Effector CD4-positive, alpha-beta T cell (primary cell): Measurements from ENCODE around the gene KPNA1.
"Not testable (repeated sequence)": the region's sequence is repeated elsewhere in the genome, so short reads cannot be mapped to it uniquely, and the experiment has no call there.

Experiments used
- DNase-seq: peaks from one replicate; pipeline ENCODE4 v3.0.0-alpha.2; 2020

Gene KPNA1

DNA sequence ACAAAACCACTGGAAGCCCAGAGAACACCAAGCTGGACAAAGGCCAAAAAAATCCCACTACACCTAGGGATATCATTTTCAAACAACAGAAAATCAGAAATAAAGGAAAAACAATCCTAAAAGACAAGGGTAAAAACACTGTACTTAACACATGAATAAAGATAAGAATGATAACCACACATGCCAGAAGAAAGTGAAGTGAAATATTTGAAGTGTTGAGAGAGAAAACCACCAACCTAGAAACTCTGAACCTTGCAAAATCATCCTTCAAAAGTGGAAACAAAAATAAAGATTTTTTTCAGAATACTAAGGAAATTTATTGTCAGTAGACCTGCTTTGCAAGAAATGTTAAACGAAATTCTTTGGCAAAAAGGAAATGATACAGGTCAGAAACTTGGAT, 45.1 kb downstream of the KPNA1 start:
- DNase-seq = no peak

DNA sequence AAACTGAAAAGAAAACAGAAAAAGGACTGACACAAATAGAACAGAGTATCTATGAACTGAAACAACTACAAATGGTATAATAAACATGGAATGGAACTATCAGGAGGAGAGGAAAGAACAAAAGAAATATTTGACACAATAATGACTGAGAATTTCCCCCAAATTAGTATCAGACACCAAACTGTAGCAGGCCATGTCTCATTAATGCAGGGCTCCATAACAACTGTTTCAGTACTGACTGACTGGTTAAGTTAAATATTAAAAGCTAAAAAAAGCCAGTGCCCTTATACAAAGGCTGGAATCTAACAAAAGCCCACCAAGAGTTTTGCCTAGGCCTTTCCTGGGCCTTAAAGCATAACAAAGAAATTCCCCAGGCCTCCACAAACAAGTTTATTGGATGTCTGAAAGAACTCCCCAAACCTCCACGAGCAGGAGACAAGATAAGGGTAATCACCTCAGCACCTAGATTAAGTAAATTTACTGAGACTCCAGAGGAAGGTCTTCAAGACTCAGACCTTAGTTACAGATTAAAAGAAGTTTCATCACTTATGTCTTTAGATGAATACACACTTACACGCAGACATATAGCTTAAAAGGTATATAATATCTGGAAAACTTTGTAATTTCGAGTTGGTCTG, 45.7 kb downstream of the KPNA1 start:
- no peak for DNase-seq

DNA sequence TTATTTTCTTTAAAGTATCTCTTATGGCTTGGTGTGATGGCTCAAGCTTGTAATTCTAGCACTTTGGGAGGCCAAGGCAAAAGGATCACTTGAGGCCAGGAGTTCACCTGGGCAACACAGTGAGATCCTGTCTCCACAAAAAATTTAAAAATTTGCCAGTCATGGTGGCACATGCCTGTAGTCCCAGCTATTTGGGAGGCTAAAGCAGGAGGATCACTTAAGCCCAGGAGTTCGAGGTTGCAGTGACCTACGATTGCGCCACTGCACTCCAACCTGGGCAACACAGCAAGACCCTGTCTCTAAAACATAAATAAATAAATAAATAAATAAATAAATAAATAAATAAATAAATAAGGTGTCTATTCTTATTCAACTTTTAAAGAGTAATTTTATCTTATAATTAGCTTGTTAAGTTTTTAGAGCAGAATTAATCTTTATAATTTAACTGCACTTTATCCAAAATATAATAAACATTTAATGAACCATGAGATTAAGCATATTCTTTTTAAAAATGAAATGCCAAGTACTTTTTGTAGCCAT, 48.0 kb downstream of the KPNA1 start:
- no peak for DNase-seq

DNA sequence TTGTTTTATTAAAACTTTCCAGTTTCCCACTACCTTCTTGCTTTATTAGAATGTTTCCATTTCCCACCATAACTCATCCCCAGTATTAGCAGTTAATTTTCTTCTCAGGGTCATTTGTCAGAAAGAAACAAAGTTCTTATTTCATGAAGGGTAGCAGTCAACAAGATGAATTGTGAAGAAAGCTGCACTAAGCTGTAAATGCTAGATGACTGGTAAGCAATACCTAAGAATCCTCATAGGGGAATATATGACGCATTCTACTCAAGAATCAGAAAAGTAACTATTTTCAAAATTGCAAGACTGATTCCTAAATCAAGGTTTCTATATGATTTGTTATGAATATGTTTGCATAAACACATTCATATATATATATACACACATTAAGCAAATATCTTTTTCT, 50.1 kb downstream of the KPNA1 start:
- DNase-seq = no peak

DNA sequence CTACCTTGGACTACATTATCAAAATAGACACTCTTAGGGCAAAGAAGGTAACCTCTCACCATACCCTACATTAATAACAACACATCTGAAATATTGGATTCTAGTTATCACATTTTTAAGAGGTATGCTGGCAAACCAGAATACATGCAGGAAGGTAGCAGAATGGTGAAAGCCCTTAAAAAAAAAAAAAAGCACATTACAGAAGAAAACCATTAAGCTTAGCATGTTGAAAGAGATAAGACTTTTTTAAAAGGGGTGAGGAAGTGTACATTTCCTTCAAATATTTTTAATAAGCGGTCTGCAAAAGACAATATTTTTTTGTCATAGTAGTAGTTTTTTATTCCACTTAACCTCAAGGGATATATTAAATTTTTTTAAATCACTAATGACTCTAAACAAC, 52.3 kb downstream of the KPNA1 start:
- no peak for DNase-seq

DNA sequence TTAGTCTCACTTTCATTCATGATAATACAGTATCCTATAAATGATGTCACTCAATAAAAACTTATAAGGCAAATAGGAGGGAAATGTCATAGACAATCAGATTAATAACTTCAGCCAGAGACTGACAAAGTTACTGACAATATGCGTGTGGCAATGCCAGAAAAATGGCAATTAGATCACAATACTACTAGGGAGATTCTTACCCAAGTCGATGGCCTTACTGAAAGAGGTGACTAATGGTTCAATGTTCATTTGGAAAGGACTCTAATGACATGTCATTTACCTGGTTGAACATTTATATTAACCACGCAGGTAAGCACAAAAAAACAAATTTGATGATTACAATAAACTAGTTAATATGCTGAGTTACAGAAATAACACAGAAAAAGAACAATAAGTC, 52.9 kb downstream of the KPNA1 start:
- no peak for DNase-seq

DNA sequence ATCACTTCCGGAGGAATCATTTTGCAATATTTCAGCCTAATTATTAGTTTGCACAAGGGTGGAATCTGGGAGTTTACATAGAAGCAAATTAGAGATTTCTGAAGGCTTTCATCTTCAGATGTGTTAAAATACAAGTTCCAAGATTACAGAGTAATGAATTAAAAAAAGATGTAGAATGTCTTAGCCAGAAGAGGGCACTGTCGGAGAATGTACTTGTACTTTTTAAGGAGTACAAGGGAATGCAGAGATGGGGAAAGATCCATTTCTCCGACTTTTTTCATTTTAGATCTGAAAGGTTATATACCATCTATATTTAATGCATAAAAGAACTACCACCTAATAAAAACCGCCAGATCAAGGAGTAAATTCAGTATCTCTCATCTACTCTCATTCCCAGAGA, 55.7 kb downstream of the KPNA1 start:
- no peak for DNase-seq

DNA sequence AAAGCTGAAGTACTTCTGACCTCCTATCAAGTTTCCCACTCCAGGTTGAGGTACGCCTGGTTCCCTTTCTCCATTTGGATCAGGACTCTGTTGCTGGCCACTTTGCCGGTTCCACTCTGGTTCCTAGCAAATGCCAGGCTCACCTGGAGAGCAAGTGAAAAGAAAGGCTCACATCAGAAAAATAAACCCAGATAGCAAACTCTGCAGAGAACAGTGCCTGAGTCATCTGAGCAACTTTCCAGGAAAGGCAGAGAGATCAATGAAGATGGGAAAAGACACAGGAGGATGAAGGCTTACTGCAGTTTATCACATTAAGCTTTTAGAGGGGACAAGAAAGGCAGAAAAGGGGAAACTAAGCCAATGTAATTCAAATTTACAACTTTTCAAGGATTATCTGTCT, 57.0 kb downstream of the KPNA1 start:
- no peak for DNase-seq

DNA sequence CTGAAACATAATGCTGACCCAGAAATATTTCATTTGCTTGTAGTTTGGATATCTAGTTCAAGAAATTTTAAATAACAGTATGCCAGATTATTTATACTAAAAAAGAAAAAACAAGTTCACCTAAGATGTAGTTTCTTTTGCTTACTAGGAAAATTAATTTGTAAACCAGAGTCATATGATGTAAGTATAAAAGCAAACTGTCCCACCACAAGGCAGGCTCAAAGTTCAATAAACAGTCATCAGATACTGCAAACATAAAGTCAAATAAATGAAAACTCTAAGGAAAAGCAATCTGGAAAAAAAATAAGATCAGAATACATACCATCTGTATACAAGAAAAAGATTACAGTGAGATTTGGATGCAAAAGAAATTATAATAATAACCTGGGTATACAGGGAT, 58.7 kb downstream of the KPNA1 start:
- DNase-seq = no peak

DNA sequence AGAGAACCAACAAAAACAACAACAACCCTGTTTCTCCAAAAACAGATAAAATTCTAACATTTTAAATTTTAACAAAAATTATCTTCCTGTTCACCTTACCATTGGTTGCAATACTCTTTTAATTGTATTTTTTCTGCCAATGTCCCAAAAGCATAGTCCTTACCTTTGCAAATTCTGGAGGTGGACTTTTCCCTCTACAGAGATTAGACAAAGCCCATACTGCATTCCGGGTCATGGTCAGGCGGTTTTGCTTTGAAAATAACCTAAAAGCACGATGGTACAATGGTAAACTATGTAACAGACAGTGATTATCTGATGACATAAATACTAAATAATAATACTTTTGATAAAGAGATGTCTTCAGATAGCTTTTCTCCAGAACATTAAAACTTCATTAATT, 63.4 kb downstream of the KPNA1 start:
- no peak for DNase-seq

DNA sequence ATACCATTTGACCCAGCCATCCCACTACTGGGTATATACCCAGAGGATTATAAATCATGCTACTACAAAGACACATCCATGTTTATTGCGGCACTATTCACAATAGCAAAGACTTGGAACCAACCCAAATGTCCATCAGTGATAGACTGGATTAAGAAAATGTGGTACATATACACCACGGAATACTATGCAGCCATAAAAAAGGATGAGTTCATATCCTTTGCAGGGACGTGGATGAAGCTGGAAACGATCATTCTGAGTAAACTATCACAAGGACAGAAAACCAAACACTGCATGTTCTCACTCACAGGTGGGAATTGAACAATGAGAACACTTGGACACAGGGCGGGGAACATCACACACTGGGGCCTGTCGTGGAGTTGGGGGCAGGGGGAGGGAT, 66.5 kb downstream of the KPNA1 start:
- DNase-seq = not testable (repeated sequence)

DNA sequence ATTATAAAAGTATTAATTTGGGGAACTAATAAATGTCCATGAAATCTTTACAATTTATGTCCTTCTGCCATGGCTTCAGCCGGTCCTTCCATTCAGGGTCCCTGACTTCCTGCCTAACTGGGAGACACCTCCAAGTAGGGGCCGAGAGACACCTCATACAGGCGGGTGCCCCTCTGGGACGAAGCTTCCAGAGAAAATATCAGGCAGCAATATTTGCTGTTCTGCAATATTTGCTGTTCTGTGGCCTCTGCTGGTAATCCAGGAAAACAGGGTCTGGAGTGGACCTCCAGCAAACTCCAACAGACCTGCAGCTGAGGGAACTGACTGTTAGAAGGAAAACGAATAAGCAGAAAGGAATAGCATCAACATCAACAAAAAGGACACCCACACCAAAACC, 70.2 kb downstream of the KPNA1 start:
- DNase-seq = not testable (repeated sequence)

DNA sequence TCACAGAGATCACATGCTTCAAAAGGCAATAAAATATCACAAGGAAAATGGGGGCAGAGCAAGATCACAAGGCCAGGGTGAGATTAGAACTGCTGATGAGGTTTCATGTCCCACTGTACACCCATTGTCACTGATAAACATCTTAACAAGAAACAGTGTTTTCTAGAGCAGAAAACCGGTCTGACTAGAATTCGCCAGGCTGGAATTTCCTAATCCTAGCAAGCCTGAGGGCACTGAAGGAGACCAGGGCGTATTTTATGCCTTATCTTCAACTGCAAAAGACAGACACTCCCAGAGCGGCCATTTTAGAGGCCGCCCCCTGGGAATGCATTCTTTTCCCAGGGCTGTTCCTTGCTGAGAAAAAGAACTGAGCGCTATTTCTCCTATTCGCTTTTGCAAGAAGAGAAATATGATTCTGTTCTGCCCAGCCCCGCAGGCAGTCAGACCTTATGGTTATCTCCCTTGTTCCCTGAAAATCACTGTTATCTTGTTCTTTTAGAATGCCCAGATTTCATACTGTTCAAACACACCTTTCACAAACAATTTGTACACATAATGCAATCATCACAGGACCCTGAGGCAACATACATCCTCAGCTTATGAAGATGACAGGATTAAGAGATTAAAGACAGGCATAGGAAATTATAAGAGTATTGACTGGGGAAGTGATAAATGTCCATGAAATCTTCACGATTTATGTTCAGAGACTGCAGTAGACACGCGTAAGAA, 70.8 kb downstream of the KPNA1 start:
- DNase-seq = not testable (repeated sequence)

DNA sequence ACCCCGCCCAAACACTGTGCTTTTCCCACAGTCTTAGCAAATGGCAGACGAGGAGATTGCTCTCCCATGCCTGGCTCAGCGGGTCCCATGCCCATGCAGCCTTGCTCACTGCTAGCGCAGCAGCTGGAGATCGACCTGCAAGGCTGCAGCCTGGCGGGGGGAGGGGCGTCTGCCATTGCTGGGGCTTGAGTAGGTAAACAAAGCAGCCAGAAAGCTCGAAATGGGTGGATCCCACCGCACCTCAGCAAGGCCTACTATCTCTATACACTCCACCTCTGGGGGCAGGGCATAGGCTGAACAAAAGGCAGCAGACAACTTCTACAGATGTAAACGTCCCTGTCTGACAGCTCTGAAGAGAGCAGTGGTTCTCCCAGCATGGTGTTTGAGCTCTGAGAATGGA, 71.6 kb downstream of the KPNA1 start:
- DNase-seq = no peak

DNA sequence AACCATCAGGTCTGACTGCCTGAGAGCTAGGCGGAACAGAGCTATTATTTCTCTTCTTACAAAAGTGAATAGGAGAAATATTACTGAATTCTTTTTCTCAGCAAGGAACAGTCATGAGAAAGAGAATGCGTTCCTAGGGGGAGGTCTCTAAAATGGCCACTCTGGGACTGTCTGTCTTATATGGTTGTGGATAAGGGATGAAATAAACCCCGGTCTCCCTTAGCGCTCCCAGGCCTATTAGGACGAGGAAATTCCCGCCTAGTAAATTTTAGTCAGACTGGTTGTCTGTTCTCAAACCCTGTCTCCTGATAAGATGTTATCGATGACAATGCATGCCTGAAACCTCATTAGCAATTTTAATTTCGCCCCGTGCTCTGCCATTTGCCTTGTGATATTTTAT, 78.8 kb downstream of the KPNA1 start:
- no peak for DNase-seq

DNA sequence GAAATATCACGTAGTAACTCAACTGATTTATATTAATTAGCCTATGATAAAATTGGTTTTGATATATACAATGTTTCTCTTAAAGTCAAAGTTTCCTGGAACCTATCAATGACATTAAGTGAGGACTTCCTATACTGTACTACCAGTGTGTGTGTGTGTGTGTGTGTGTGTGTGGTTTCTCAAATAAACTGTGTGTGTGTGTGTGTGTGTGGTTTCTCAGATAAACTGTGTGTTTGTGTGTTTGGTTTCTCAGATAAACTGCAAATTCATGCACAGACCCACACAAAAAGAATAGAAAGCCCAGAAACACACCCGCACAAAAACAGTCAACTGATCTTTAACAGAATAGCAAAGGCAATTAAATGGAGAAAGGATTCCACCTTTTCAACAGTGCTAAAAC, 84.4 kb downstream of the KPNA1 start:
- no peak for DNase-seq

DNA sequence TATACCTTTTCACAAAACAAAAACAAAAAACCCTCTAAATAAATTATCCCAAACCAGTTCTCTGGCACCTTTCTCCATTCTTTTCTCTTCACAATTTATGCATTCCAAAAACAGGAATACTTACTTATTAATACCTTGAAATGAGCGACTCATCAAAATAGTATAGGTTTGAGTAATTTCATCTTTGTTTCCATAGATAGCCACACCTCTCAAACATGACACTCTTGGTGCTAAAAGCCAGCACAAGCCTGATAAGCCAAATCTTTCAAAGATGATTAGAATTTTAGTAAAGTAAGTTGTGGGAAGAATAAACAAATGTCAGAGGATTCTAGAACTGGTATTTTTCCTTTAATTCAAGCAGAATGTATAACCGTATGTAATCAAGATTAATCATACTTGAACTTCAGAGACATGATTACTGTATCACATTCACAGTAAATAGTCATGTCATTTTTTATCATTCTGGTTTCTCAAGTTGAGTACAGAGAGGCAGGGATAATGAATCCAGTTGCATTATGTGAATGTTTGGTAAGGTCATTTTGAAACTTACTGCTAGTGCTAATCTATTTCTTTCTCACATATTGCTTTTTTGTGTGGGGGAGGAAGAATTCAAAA, 86.8 kb downstream of the KPNA1 start:
- DNase-seq = no peak

DNA sequence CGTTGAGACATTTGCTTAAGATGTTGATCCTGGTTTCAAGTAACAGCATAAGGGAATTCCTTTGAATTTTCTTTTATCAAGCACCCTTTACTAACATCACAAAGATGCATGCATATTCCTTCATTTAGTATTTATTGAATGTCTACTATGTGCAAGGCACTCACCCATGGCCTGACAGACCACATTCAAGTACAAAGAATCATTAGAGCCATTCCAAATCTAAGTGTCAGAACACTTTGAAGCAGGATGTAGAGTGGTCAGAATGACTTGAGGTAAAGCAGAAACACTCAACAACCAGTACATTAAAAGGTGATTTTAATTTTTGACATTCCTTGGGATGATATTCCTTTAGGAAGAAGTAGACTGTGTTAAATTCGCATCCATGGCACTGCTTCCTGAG, 92.9 kb downstream of the KPNA1 start:
- DNase-seq = no peak

DNA sequence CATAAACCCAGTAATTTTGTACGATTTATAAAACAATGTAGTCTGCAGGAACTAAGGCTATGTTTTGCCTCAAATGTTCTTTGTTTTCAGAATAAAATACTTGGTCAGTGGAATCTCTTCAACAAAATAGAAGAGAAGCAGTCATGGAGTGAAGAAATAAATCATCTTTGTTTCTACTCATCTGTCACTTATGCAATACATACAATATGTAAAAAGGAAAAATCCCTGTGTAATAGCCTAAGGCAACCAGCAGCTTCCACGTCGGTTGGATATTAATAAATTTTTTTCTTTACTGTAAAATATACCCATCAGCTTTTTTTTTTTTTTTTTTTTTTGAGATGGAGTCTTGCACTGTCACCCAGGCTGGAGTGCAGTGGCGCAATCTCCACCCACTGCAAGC, 93.6 kb downstream of the KPNA1 start:
- DNase-seq = no peak

DNA sequence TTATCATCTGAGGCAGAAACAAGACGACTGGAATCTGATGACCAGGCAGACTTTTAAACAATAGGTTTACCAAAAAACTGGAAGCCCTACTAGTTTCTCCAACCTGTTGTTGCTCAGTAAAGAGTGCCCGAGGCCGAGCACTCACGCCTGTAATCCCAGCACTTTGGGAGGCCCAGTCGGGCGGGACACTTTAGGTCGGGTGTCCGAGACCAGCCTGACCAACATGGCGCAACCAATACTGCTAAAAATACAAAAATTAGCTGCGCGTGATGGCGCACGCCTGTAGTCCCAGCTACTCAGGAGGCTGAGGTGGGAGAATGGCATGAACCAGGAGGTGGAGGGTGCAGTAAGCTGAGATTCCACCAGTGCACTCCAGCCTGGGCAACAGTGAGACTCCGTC, 97.8 kb downstream of the KPNA1 start:
- DNase-seq = no peak

DNA sequence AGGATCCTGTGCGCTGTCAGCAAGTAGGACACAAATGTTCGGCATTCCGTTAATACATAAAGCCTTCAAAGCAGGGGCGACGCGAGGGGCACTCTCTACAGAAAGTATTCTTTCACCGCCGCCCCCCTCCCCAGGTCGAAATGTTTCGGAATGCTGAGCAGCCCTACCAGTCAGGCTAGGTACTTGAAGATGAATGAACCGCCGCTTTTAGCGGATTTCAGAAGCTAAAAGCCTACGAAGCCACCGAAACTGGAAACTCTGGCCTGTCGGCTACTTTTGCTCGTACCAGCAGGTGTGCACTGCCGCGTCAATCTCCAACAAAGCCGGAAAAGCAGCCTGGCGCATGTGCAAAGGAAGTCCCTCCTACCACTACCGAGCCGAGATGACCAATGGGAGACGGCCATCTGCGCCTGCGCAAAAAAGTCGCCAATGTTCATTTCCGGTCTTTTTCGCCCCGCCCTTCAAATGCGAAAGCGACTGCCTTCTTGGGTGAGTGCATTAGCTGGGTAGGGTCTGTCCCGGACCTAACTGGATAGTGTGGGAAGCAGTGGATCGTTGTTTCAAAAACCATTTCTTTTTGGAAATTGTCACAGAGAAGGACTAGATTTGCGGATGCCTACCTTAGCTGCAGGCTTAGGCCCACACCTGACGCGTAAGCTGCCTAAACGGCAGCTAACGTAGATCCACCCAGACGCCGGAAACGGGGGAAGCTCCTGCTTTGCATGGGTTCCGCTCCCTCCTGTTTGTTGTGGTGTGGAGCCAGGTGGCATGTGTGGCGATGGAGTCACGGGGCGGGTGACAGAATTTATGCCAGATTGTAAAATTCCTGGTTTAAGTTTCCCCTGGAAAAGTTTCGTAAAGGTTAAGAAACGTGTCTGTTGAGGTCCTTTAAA, 98.7 kb downstream of the KPNA1 start, which contains the start of gene WDR5B:
TSS of gene WDR5B (minus strand) at position 301 of the 893 bp plus-strand sequence. CDS start 534 bp downstream, outside the sequence.
- DNase-seq = peak; percentile 98

DNA sequence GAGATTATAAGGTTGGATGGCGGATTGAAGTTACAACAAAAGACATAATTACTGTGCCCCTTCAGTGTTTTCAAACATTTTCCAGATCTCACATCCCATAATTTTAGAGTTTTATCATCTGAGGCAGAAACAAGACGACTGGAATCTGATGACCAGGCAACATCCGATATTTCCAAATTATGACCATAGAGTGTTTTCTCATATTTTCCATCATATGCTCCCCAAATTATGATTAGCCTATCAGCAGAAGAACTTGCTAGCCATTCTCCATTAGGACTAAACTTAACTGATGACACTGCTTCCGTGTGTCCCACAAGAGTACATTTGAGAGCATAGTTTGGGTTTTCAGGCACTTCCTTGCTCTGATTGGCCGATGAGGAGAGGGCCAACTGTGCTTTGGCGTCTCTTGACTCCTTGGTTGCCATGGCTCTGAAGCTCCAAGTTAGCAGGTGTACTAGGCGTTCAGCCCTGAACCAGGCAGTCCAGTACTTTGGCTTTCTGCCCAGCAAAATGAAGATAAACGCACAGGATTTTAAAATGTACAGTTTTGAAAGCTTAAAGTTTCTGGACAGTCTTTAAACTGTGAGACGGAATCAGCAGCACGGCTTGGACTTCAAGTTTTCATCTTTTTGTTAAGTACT, 99.5 kb downstream of the KPNA1 start:
- peak; percentile 30 for DNase-seq
